ENCODE results near the gene SCLT1.
A peak's percentile ranks its signal among the peaks of the same experiment; 100 is the strongest.
"Not testable (repeated sequence)": the region's sequence is repeated elsewhere in the genome, so short reads cannot be mapped to it uniquely, and the experiment has no call there.

The SCLT1 gene

DNA sequence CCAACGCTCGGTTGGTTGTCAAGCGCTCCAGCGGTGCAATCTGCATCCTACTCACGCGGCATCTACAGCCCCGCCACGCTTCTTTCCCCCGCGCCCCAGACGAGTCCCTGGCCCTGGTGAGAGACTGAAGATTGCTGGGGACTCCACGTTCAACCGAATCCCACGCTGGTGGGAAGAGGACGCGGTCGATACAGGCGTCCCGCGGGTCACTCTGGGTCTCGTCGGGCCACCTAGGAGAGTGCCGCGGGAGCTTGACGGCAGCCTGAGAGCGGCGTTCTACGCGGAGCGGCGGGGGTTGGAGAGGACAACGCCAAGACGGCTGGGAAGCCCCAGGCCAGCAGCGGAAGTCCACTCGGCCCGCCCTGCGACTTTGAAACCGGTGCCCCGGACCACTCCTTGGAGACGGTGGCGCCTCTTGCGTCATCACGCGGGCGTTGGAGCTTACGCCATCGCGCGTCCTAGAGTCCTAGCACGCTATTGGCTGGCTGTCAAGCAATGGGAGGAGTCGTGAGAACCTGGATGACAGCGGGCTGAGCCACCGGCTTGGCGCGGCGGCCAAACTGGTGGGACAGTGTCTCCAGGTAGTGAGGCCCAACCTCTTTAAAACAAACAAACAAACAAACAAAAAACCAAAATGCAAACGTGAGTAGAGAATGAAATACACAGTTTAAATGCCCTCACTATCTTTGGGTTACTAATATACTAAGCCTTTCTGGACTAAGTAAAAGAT is at the start of gene SCLT1:
Gene SCLT1 (minus strand): TSS at position 349 of the 730 bp plus-strand sequence. CDS start 436 bp downstream, outside the sequence.
- peak; percentile 94 for DNase-seq (ENCODE audit: low read depth in 2 of 2)

DNA sequence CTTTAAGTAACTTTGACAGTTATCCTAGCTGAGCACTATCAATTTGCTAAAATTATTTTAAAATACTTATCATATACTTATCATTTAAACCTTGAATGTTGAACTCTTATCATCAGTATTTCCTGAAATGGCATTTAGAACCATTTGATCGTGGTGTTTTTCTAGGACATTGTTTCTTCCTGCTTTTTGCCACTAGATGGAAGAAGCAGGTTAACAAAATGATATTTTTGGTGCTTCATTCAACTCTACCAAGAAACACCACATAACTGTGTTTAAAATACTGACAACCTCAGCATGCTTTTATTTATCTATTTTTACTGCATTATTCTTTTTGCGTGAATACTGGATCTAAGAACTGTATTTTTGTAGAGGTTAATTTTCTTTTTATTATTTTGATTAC is 47.2 kb upstream of the SCLT1 start:
- DNase-seq (ENCODE audit: low read depth in 2 of 2), result no peak

DNA sequence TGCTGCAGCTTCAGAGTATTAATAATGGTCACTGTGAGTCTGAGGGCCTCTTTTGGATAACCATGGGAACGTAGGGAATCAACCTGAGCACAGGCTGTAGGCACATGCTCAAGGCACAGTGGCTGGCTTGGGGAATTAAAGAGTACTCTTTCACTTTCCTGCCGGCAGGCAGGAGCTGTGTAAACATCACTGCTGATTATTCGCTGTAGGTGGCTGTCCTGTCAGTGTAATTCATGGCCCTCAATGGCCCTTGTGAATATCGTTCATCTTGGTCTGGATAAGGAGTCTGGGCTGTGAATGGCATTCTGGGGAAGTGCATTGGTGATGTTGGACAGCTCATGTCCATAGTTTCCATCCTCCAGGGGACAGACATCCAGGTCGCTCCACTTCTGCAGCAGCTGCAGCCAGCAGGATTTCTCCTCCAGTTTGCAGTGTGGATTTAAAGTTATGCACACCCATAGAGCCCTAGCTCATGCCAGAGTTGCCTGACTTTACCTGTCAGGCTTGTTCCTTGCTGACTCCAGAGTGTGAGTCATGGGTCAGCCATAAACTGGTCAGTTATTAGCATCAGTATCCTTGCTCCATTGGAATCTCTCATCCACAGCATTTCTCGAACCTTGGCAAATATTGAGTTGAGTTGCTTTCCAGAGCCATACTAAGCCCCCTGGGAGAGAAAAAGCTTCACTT is 45.6 kb upstream of the SCLT1 start:
- DNase-seq (ENCODE audit: low read depth in 2 of 2), result no peak

DNA sequence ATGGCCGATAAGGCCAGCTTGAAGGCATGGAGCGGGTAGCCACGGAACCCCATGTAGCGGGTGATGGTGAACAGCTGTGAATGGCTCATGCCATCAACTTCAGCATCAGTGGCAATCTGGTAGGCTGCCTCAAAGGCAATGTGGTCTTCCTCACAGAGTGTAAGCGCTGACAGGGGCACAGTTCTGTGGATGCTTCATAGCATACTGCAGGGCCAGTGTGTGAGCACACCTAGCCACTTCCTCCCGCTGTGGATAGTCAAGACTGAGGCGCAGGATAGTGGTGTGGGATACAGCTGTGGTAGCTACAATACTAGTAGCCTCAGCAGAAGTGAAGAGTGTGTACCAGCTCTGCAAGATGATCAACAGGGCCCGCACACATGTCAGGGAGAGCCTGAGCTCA is 43.1 kb upstream of the SCLT1 start:
- DNase-seq (ENCODE audit: low read depth in 2 of 2), result no peak

GRCh38 chr4:129131343-129131742 is 38.0 kb upstream of the SCLT1 start:
- DNase-seq (ENCODE audit: low read depth in 2 of 2), result no peak

DNA sequence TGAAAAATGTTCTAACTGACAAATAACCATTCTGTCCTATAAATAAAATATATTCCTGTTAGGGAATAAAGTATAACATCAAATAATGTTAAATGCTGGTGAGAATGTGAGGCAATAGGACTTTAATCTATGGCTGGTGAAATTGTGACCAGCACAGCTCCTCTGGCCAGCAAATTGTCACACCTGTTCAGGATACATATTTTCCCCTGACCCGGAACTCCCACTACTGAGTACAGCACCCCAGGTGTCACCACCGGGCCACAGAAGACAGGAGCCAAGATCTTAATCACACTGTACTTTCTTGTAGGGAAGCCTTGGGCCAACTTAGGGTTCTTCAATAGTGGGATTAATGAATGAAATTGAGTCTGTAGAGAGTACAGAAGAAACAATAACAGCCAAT is 35.8 kb upstream of the SCLT1 start:
- DNase-seq (ENCODE audit: low read depth in 2 of 2), result no peak

GRCh38 chr4:129126614-129127013 is 33.3 kb upstream of the SCLT1 start:
- DNase-seq (ENCODE audit: low read depth in 2 of 2), result not testable (repeated sequence)

- no peak for DNase-seq (ENCODE audit: low read depth in 2 of 2)
Observed at GRCh38 chr4:129117705-129118104, 24.4 kb upstream of the SCLT1 start.

- DNase-seq (ENCODE audit: low read depth in 2 of 2), result no peak
Observed at GRCh38 chr4:129113919-129114318, 20.6 kb upstream of the SCLT1 start.

GRCh38 chr4:129113434-129113833 is 20.1 kb upstream of the SCLT1 start:
- no peak for DNase-seq (ENCODE audit: low read depth in 2 of 2)

DNA sequence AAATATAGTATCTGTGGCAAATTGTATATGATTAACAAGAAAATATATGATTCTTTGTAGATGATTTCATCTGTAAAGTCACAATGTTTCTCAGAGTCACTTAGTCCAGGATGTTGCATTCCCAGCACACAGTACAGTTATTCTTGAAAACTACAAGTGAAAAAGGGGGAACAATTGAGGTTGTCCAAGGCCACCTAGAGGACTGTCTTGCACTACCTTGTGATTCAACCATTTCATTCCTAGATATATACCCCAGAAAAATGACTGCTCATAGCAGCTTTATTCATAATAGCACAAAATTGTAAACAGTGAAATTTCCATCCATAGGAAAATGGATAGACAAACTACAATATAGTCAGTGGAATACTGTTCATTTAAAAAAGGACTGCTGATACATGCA is 18.6 kb upstream of the SCLT1 start:
- DNase-seq (ENCODE audit: low read depth in 2 of 2), result no peak

DNA sequence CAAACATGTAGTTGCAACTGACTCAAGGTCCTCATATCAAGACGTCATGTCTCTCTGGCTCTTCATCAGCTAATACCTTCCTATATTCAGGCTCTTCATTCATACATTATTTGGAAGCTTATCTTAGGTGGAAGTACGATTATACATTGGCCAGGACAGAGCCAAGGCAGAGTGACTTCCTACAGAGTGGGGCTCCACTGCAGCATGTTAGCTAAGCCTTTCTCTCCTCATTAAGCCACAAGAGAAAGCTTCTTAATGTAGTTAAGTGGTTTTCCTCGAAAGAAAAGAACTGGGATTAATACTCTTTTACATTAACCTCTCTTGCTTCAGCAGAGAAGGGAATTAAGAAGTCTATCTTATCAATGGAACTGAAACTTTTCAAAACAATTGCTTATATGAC is 17.6 kb upstream of the SCLT1 start:
- no peak for DNase-seq (ENCODE audit: low read depth in 2 of 2)

- no peak for DNase-seq (ENCODE audit: low read depth in 2 of 2)
Observed at GRCh38 chr4:129109965-129110824, 16.9 kb upstream of the SCLT1 start.

GRCh38 chr4:129098531-129099001 is 5.2 kb upstream of the SCLT1 start:
- no peak for DNase-seq (ENCODE audit: low read depth in 2 of 2)

- DNase-seq (ENCODE audit: low read depth in 2 of 2), result peak; percentile 12 to 28
Observed at GRCh38 chr4:129095811-129096454, 2.6 kb upstream of the SCLT1 start, which contains the start of gene C4orf33. Gene C4orf33, plus strand, starts transcription at chr4:129096152. Its CDS starts 6,459 bp downstream, at chr4:129102611.

DNA sequence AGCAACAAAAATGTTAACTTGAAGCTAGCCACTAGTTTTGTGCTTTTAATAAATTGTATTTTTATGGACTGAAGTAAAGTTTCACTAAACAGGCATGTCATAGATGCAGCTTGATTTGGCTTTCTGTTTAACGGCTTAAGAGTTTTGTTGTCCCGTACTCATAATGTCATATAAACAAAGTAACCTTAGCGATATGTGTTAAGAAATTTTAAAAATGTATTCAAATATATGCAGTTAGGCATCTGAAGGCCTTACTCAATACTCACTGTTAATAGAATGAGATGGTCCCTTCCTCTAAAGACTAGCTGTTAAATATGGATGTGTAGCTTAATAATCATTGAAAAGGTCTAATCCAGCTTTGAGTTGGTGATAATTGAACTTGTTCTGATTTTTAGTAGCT is 1.0 kb upstream of the SCLT1 start:
- DNase-seq (ENCODE audit: low read depth in 2 of 2), result no peak

DNA sequence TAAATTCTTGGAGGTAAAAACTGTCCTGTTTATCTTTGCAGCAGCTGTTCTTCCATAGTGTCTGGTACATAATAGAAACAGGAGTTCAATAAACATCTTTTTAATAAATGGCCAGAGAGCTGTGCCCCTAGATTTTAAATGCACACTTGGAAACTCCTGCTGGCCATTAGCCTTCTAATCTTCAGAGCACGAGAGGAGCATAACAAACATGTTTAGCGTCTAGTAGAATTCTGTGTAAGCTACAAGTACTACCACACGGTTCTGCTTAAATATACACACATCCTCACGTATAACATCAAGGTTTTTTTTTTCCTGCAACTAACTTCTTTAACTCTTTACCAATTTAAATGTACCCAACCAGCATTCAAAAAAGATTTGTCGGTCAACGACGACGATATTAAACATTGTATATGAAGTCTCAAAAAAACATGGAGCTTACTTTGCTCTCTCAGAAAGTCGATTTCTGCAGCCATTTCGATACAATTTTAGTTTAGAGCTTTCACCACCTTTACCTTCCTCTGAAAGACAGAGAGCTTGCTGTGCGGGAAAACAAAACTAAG is 628 bp downstream of the SCLT1 start:
- DNase-seq (ENCODE audit: low read depth in 2 of 2), result no peak

DNA sequence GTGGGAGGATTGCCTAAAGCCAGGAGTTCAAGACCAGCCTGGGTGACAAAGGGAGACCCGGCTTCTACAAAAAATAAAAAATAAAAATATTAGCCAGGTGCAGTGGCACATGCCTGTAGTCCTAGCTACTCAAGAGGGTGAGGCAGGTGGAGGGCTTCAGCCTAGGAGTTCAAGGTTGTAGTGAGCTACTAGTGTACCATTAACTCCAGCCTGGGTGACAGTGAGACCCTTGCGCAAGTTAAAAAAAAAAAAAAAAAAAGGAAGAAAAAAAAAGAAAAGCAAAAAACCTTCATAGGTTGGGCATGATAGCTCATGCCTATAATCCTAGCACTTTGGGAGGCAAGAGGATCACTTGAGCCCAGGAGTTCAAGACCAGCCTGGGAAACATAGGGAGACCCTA is 5.8 kb downstream of the SCLT1 start:
- DNase-seq (ENCODE audit: low read depth in 2 of 2), result no peak

DNA sequence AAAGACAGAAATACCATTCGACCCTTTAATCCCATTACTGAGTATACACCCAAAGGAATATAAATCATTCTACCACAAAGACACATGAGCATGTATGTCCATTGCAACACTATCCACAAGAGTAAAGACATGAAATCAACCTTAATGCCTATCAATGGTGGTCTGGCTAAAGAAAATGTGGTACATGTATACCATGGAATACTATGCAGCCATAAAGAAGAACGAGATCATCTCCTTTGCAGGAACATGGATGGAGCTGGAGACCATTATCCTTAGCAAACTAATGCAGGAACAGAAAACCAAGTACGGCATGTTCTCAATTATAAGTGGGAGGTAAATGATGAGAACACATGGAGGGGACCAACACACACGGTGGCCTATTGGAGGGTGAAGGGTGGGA is 7.9 kb downstream of the SCLT1 start:
- DNase-seq (ENCODE audit: low read depth in 2 of 2), result no peak

GRCh38 chr4:129082302-129082701 is 11.0 kb downstream of the SCLT1 start:
- no peak for DNase-seq (ENCODE audit: low read depth in 2 of 2)

DNA sequence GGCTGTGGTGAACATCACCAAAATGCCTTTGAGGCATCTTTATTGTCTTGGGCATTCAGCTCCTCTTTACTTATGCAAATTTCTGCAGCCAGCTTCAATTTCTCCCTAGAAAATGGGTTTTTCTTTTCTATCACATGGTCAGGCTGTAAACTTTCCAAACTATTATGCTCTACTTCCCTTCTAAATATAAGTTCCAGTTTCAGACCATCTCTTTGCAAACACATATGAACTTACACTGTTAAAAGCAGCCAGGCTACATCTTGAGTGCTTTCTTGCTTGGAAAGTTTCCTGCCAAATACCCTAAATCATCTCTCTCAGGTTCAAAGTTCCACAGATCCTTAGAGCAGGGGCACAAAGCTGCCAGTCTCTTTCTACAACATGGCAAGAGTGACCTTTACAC is 13.2 kb downstream of the SCLT1 start:
- no peak for DNase-seq (ENCODE audit: low read depth in 2 of 2)
